HG03521 (cell line): ENCODE data around the gene SLC16A8.
"Not testable (repeated sequence)": the region's sequence is repeated elsewhere in the genome, so short reads cannot be mapped to it uniquely, and the experiment has no call there.

Experiments used
- ATAC-seq: cut with Tn5 transposase; IDR thresholded peaks from one replicate; pipeline ENCODE4 v1.9.1; 2021; ENCODE audit warnings: mild to moderate bottlenecking, moderate library complexity; ENCODE audit not compliant: unreplicated experiment

The SLC16A8 gene

GRCh38 chr22:38086942-38087341 lies 3.0 kb upstream of the SLC16A8 start:
- no peak for ATAC-seq

GRCh38 chr22:38086001-38086845 lies 2.2 kb upstream of the SLC16A8 start:
- no peak for ATAC-seq

GRCh38 chr22:38085501-38085900 lies 1.5 kb upstream of the SLC16A8 start:
- no peak for ATAC-seq

- no peak for ATAC-seq
Measured at GRCh38 chr22:38085056-38085455, 1.1 kb upstream of the SLC16A8 start.

GRCh38 chr22:38082986-38083710 lies 836 bp downstream of the SLC16A8 start:
- no peak for ATAC-seq

- no peak for ATAC-seq
Measured at GRCh38 chr22:38081941-38082828, 1.8 kb downstream of the SLC16A8 start.

GRCh38 chr22:38081636-38081940 lies 2.4 kb downstream of the SLC16A8 start:
- ATAC-seq = no peak

- ATAC-seq = no peak
Measured at GRCh38 chr22:38080850-38081635, 2.9 kb downstream of the SLC16A8 start.

GRCh38 chr22:38080474-38080849 lies 3.5 kb downstream of the SLC16A8 start:
- ATAC-seq = no peak

- no peak for ATAC-seq
Measured at GRCh38 chr22:38079804-38080203, 4.2 kb downstream of the SLC16A8 start.

- not testable (repeated sequence) for ATAC-seq
Measured at GRCh38 chr22:38079208-38079607, 4.8 kb downstream of the SLC16A8 start.

GRCh38 chr22:38078046-38078840 lies 5.7 kb downstream of the SLC16A8 start:
- no peak for ATAC-seq

- ATAC-seq = no peak
Measured at GRCh38 chr22:38077595-38077994, 6.4 kb downstream of the SLC16A8 start.

- ATAC-seq = no peak
Measured at GRCh38 chr22:38077096-38077495, 6.9 kb downstream of the SLC16A8 start.

GRCh38 chr22:38075961-38076360 lies 8.0 kb downstream of the SLC16A8 start:
- ATAC-seq = no peak

- ATAC-seq = no peak
Measured at GRCh38 chr22:38075105-38075825, 8.7 kb downstream of the SLC16A8 start.

- no peak for ATAC-seq
Measured at GRCh38 chr22:38074181-38075104, 9.5 kb downstream of the SLC16A8 start.
